ENCODE data around the gene ARL5A.
"Not testable (repeated sequence)": the region's sequence is repeated elsewhere in the genome, so short reads cannot be mapped to it uniquely, and the experiment has no call there.

Gene ARL5A

GRCh38 chr2:151794422-151794821 is 33.8 kb downstream of the ARL5A start:
- DNase-seq: not testable (repeated sequence)

- no peak for DNase-seq
Measured at GRCh38 chr2:151793123-151793522, 35.1 kb downstream of the ARL5A start.

- no peak for DNase-seq
Measured at GRCh38 chr2:151792589-151792988, 35.6 kb downstream of the ARL5A start.

- no peak for DNase-seq
Measured at GRCh38 chr2:151791545-151791944, 36.7 kb downstream of the ARL5A start.

- DNase-seq: no peak
Measured at GRCh38 chr2:151790689-151791088, 37.5 kb downstream of the ARL5A start.

- no peak for DNase-seq
Measured at GRCh38 chr2:151789055-151789834, 39.0 kb downstream of the ARL5A start.

- DNase-seq: no peak
Measured at GRCh38 chr2:151786483-151786882, 41.7 kb downstream of the ARL5A start.

GRCh38 chr2:151786077-151786476 is 42.1 kb downstream of the ARL5A start:
- no peak for DNase-seq

- DNase-seq: no peak
Measured at GRCh38 chr2:151783133-151783520, 45.1 kb downstream of the ARL5A start.

GRCh38 chr2:151782378-151783132 is 45.7 kb downstream of the ARL5A start:
- no peak for DNase-seq

- DNase-seq: no peak
Measured at GRCh38 chr2:151781642-151782041, 46.6 kb downstream of the ARL5A start.

GRCh38 chr2:151780938-151781337 is 47.3 kb downstream of the ARL5A start:
- DNase-seq: no peak

GRCh38 chr2:151777935-151778334 is 50.3 kb downstream of the ARL5A start:
- no peak for DNase-seq

GRCh38 chr2:151777487-151777886 is 50.7 kb downstream of the ARL5A start:
- no peak for DNase-seq

GRCh38 chr2:151776367-151776766 is 51.9 kb downstream of the ARL5A start:
- DNase-seq: no peak

GRCh38 chr2:151775057-151775740 is 53.0 kb downstream of the ARL5A start:
- no peak for DNase-seq

- no peak for DNase-seq
Measured at GRCh38 chr2:151774506-151774905, 53.7 kb downstream of the ARL5A start.

- DNase-seq: no peak
Measured at GRCh38 chr2:151771599-151772358, 56.4 kb downstream of the ARL5A start.

GRCh38 chr2:151770995-151771394 is 57.2 kb downstream of the ARL5A start:
- no peak for DNase-seq

GRCh38 chr2:151769606-151770005 is 58.6 kb downstream of the ARL5A start:
- no peak for DNase-seq

- DNase-seq: no peak
Measured at GRCh38 chr2:151767536-151767935, 60.7 kb downstream of the ARL5A start.

- DNase-seq: no peak
Measured at GRCh38 chr2:151766437-151767153, 61.6 kb downstream of the ARL5A start.
